Kidney epithelial cell (primary cell): ENCODE results near the gene ASAP2. TPM values are rescaled to one million over a fixed set of nuclear protein-coding genes. Genes with fewer than 3 reads are reported as not detected.
"Not testable (repeated sequence)": the region's sequence is repeated elsewhere in the genome, so short reads cannot be mapped to it uniquely, and the experiment has no call there.

Source experiments
- DNase-seq: peaks from one replicate; pipeline ENCODE4 v3.0.0-alpha.2; 2010; ENCODE audit warnings: low read depth
- H3K27me3 ChIP-seq: 2 replicates; pipeline ENCODE4 v1.6.0; 2011; ENCODE audit warnings: low read length; ENCODE audit not compliant: control insufficient read depth, insufficient read depth
- H3K36me3 ChIP-seq: 2 replicates; pipeline ENCODE4 v1.5.1; 2011; ENCODE audit warnings: low read length; ENCODE audit not compliant: control insufficient read depth, insufficient read depth
- H3K4me3 ChIP-seq: 2 replicates; pipeline ENCODE4 v1.5.1; 2011; ENCODE audit warnings: low read depth, mild to moderate bottlenecking, control low read depth, low read length
- CTCF ChIP-seq: IDR thresholded peaks from 2 replicates; pipeline ENCODE4 v1.5.1; 2011; ENCODE audit warnings: mild to moderate bottlenecking, moderate library complexity, low read length, control low read depth, inconsistent platforms; ENCODE audit not compliant: insufficient read depth, poor library complexity, severe bottlenecking
- total RNA-seq: library from RNA; depleted of rRNA; stranded (reverse); fragments of >200 nt; gene quantifications from 2 replicates; pipeline ENCODE4 v1.2.3, GENCODE V29; 2015

ASAP2 gene
- total RNA-seq, 1 donor from 2014 or later: 42.2 TPM

- no peak for TF ChIP-seq CTCF
- Histone ChIP-seq H3K4me3 (no peak overlapping the region), H3K36me3 (peaks cover 5% of the 10 kb centered on the region), H3K27me3 (no peaks in the 10 kb centered on the region)
- DNase-seq: no peak
Measured at GRCh38 chr2:9397201-9397600, 190.6 kb downstream of the ASAP2 start.

GRCh38 chr2:9398251-9398650, 191.6 kb downstream of the ASAP2 start:
- not testable (repeated sequence) for DNase-seq, H3K36me3 ChIP-seq

GRCh38 chr2:9398881-9399780, 192.5 kb downstream of the ASAP2 start:
- Histone ChIP-seq H3K27me3 (no peaks in the 10 kb centered on the region), H3K4me3 (no peak overlapping the region), H3K36me3 (peaks cover 5% of the 10 kb centered on the region)
- no peak for DNase-seq
- no peak for TF ChIP-seq CTCF

More at GRCh38 chr2:9398251-9398650, 191.6 kb downstream of the ASAP2 start:
- not testable (repeated sequence) for H3K27me3 ChIP-seq, H3K4me3 ChIP-seq

GRCh38 chr2:9400268-9401058, 193.9 kb downstream of the ASAP2 start:
- DNase-seq: no peak

GRCh38 chr2:9401059-9401547, 194.5 kb downstream of the ASAP2 start:
- Histone ChIP-seq H3K27me3 (no peaks in the 10 kb centered on the region), H3K4me3 (no peak overlapping the region), H3K36me3 (peaks cover 5% of the 10 kb centered on the region)
- DNase-seq: no peak
- no peak for TF ChIP-seq CTCF

More at GRCh38 chr2:9400268-9401058, 193.9 kb downstream of the ASAP2 start:
- Histone ChIP-seq H3K36me3 (peaks cover 3% of the 10 kb centered on the region), H3K4me3 (no peak overlapping the region), H3K27me3 (no peaks in the 10 kb centered on the region)
- TF ChIP-seq CTCF: no peak
